Smooth muscle cell (in vitro differentiated cells): ENCODE measurements around the gene ADSS1. TPM values are rescaled to one million over a fixed set of nuclear protein-coding genes. Genes with fewer than 3 reads are reported as not detected.

ENCODE experiments used
- DNase-seq: peaks from one replicate; lab custom pipeline; 2025; ENCODE audit not compliant: unreplicated experiment; lab: John Stamatoyannopoulos, UW
- H2AFZ ChIP-seq: fragments of 200-600 bp; sonication (generic); 2 replicates; pipeline ENCODE4 v1.6.0; 2016; ENCODE audit warnings: antibody characterized with exemption, low read depth, mild to moderate bottlenecking
- H3F3A ChIP-seq: fragments of 200-600 bp; sonication (generic); 2 replicates; pipeline ENCODE4 v1.6.0; 2017; ENCODE audit warnings: antibody characterized with exemption, low read depth
- H3K27ac ChIP-seq: fragments of 200-600 bp; sonication (generic); 2 replicates; pipeline ENCODE4 v1.5.1; 2016; ENCODE audit warnings: low read depth, mild to moderate bottlenecking
- H3K27me3 ChIP-seq: fragments of 200-600 bp; sonication (generic); 2 replicates; pipeline ENCODE4 v1.6.1; 2016; ENCODE audit warnings: low read depth, mild to moderate bottlenecking
- H3K36me3 ChIP-seq: fragments of 200-600 bp; sonication (generic); 2 replicates; pipeline ENCODE4 v1.5.1; 2016; ENCODE audit warnings: low read depth
- H3K4me1 ChIP-seq: fragments of 200-600 bp; sonication (generic); 2 replicates; pipeline ENCODE4 v1.5.1; 2016; ENCODE audit warnings: low read depth
- H3K4me2 ChIP-seq: fragments of 200-600 bp; sonication (generic); 2 replicates; pipeline ENCODE4 v1.6.0; 2016; ENCODE audit warnings: mild to moderate bottlenecking
- H3K4me3 ChIP-seq: fragments of 200-600 bp; sonication (generic); 2 replicates; pipeline ENCODE4 v1.5.1; 2016; ENCODE audit warnings: mild to moderate bottlenecking
- H3K79me2 ChIP-seq: fragments of 200-600 bp; sonication (generic); 2 replicates; pipeline ENCODE4 v1.6.0; 2016; ENCODE audit warnings: low read depth, mild to moderate bottlenecking
- H3K9ac ChIP-seq: fragments of 200-600 bp; sonication (generic); 2 replicates; pipeline ENCODE4 v1.6.0; 2016; ENCODE audit warnings: low read depth
- H3K9me3 ChIP-seq: fragments of 200-600 bp; sonication (generic); replicated peaks from 2 replicates; pipeline ENCODE4 v1.5.1; 2016; ENCODE audit warnings: low read depth
- H4K20me1 ChIP-seq: fragments of 200-600 bp; sonication (generic); 2 replicates; pipeline ENCODE4 v1.6.0; 2016; ENCODE audit warnings: low read depth
- CTCF ChIP-seq: fragments of 200-600 bp; sonication (generic); IDR thresholded peaks from 2 replicates; pipeline ENCODE4 v1.5.1; 2017; ENCODE audit warnings: borderline replicate concordance, mild to moderate bottlenecking, antibody characterized with exemption; ENCODE audit not compliant: insufficient read depth, poor library complexity, severe bottlenecking
- WGBS: methylation state at CpG from one replicate; pipeline ENCODE4 v1.1.7; 2016; ENCODE audit warnings: low lambda C conversion rate; 5-methylcytosine and 5-hydroxymethylcytosine counted together
- polyA plus RNA-seq: library from polyadenylated mRNA; unstranded; fragments of >200 nt; fragmentation: Nextera tagmentation; extraction: Ambion mirVana; gene quantifications from 2 replicates; pipeline ENCODE4 v1.2.1, GENCODE V29; 2016
- total RNA-seq: library from RNA; depleted of rRNA; stranded (reverse); fragments of >200 nt; gene quantifications from 2 replicates; pipeline ENCODE4 v1.2.3, GENCODE V29; 2014

Gene ADSS1
- total and polyA plus RNA-seq, 2 experiments from 2014 or later: 7.8 to 43.0 TPM

GRCh38 chr14:104781271-104782077 lies 57.4 kb downstream of the ADSS1 start:
- no peaks in the 10 kb centered on the region for H3K4me1 ChIP-seq
- WGBS: 92% methylated on average over 15 of the region's 20 CpGs
- TF ChIP-seq CTCF: no peak
- H3K9ac ChIP-seq: no peak overlapping the region
- no peaks in the 10 kb centered on the region for H3K27me3 ChIP-seq
- DNase-seq: no peak
- H3K4me2 ChIP-seq: no peak overlapping the region
- H3K9me3 ChIP-seq: no peaks in the 10 kb centered on the region
- no peak overlapping the region for H3K4me3 ChIP-seq
- no peak overlapping the region for H3K27ac ChIP-seq
- H3K36me3 ChIP-seq: no peaks in the 10 kb centered on the region
- H2AFZ ChIP-seq: no peak overlapping the region
- H4K20me1 ChIP-seq: peaks cover 97% of the 10 kb centered on the region
- peaks cover 4% of the 10 kb centered on the region for H3K79me2 ChIP-seq
- no peaks in the 10 kb centered on the region for H3F3A ChIP-seq

GRCh38 chr14:104782086-104782807 lies 58.2 kb downstream of the ADSS1 start:
- Histone ChIP-seq H3F3A (no peaks in the 10 kb centered on the region), H3K27me3 (no peaks in the 10 kb centered on the region), H3K9me3 (no peaks in the 10 kb centered on the region), H3K4me1 (no peaks in the 10 kb centered on the region), H2AFZ (no peak overlapping the region), H3K4me3 (no peak overlapping the region), H3K9ac (no peak overlapping the region), H3K79me2 (peaks cover 5% of the 10 kb centered on the region), H3K36me3 (no peaks in the 10 kb centered on the region), H4K20me1 (peaks cover 97% of the 10 kb centered on the region), H3K4me2 (no peak overlapping the region), H3K27ac (no peak overlapping the region)
- WGBS: 97% methylated on average over 19 of the region's 28 CpGs
- no peak for TF ChIP-seq CTCF
- no peak for DNase-seq

GRCh38 chr14:104782808-104783139 lies 58.7 kb downstream of the ADSS1 start:
- Histone ChIP-seq H2AFZ (no peak overlapping the region), H3K36me3 (no peaks in the 10 kb centered on the region), H3K4me3 (no peak overlapping the region), H3F3A (no peaks in the 10 kb centered on the region), H3K27me3 (no peaks in the 10 kb centered on the region), H3K27ac (no peak overlapping the region), H3K4me1 (no peaks in the 10 kb centered on the region), H3K9ac (no peak overlapping the region), H3K4me2 (no peak overlapping the region), H3K9me3 (no peaks in the 10 kb centered on the region), H3K79me2 (peaks cover 10% of the 10 kb centered on the region), H4K20me1 (peaks cover 97% of the 10 kb centered on the region)
- DNase-seq: no peak
- TF ChIP-seq CTCF: no peak
- WGBS: 95% methylated on average over 11 of the region's 13 CpGs
